ENCODE results near the gene FMNL3.

FMNL3 gene

GRCh38 chr12:49604856-49605255, 102.3 kb downstream of the FMNL3 start:
- no peak overlapping the region for H3K4me3 ChIP-seq (ENCODE audit: low read depth, low read length)
- no peak for DNase-seq (ENCODE audit: low read depth, low spot score)
- ChIA-PET POLR2A (no interaction called here), CTCF (interaction anchor here (0.8 to 3.7 kb wide), 4 partner anchors 11 to 316 kb away, joined by 3 to 23 read pairs (median 4); no protein-coding TSS in a partner anchor)
- TF ChIP-seq, protein P1, sequence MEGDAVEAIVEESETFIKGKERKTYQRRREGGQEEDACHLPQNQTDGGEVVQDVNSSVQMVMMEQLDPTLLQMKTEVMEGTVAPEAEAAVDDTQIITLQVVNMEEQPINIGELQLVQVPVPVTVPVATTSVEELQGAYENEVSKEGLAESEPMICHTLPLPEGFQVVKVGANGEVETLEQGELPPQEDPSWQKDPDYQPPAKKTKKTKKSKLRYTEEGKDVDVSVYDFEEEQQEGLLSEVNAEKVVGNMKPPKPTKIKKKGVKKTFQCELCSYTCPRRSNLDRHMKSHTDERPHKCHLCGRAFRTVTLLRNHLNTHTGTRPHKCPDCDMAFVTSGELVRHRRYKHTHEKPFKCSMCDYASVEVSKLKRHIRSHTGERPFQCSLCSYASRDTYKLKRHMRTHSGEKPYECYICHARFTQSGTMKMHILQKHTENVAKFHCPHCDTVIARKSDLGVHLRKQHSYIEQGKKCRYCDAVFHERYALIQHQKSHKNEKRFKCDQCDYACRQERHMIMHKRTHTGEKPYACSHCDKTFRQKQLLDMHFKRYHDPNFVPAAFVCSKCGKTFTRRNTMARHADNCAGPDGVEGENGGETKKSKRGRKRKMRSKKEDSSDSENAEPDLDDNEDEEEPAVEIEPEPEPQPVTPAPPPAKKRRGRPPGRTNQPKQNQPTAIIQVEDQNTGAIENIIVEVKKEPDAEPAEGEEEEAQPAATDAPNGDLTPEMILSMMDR (IDR thresholded peaks at IDR 0.05; ENCODE audit: insufficient read depth, low read length, missing control alignments) = no peak

GRCh38 chr12:49603721-49604120, 103.5 kb downstream of the FMNL3 start:
- CTCF ChIA-PET = interaction anchor here (0.8 to 3.7 kb wide), 4 partner anchors 22 to 315 kb away, joined by 3 to 23 read pairs (median 6); no protein-coding TSS in a partner anchor
- POLR2A ChIA-PET = no interaction called here
- H3K4me3 ChIP-seq (ENCODE audit: low read depth, low read length) = no peak overlapping the region
- TF ChIP-seq, protein P1 (IDR thresholded peaks at IDR 0.05; ENCODE audit: insufficient read depth, low read length, missing control alignments) = no peak
- DNase-seq (ENCODE audit: low read depth, low spot score) = no peak

DNA sequence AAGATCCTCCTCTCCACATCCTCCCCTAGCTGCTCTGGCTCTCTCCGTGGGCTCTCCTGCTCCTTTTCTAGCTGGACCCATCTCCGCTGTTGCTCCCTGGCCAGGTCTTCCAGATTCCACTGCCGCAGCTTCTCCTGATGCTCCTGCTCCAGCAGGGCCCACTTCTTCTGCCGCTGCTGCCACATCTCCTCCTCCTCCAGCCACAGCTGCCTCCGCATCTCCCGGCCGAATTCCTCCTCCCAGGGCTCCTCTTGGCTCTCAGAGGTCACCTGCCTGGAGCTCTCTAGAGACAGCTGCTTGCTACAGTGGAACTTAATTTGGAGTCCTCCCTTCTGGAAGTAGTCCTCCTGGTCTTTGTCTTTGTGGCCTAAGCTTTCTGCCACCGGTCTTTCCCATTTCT, 107.2 kb downstream of the FMNL3 start:
- CTCF ChIA-PET = interaction anchor here (2.7 kb wide), 1 partner anchor 19 kb away, joined by 10 read pairs; no protein-coding TSS in a partner anchor
- POLR2A ChIA-PET = no interaction called here
- DNase-seq (ENCODE audit: low read depth, low spot score) = no peak
- H3K4me3 ChIP-seq (ENCODE audit: low read depth, low read length) = no peak overlapping the region
- TF ChIP-seq, protein P1 (IDR thresholded peaks at IDR 0.05; ENCODE audit: insufficient read depth, low read length, missing control alignments) = no peak

- no peak for DNase-seq (ENCODE audit: low read depth, low spot score)
- TF ChIP-seq, protein P1 (IDR thresholded peaks at IDR 0.05; ENCODE audit: insufficient read depth, low read length, missing control alignments) = no peak
- ChIA-PET POLR2A (no interaction called here), CTCF (interaction anchor here (0.9 kb wide), 1 partner anchor 257 kb away, joined by 3 read pairs; no protein-coding TSS in a partner anchor)
- H3K4me3 ChIP-seq (ENCODE audit: low read depth, low read length) = no peak overlapping the region
These were observed 108.7 kb downstream of the FMNL3 start for GRCh38 chr12:49598527-49598926.

DNA sequence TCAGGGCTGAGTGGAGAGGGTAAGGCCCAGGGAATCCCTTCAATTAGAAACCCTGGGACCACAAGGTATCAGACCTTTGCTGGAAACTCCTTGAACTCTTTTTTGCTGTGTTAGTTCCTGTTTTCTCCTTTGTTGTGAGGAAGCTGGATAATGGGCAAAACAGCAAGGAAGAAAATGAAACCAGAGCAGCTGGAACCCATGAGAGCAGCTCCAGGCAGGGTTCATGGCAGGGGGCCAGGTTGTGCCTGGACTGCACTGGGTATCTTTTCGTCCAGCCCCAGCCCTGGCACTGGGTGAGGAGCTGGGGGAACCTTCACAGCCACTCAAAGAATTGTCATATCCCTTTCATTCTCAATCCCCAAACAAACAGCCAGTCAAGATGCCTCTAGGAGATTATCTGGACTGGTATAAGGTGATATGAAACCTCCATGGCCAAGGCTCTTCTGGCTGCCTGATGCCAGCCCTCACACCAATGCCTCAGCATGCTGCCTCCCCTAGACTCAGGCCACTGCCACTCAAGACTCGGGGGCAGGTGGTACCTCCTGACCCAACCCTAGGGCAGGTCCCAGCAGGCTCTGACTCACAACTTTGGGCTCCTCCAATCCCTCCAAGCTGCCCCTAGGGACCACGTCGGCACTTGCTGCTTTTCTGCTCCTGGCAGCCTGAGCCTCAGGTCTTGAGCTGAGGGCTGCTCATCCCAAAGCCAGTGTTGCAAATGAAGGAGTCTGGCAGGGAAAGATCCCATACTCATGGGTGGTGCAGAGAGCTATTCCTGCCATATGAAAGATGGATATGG, 118.3 kb downstream of the FMNL3 start:
- CTCF ChIA-PET = interaction anchor here (1.0 to 2.6 kb wide), 6 partner anchors 8 to 257 kb away, joined by 3 to 23 read pairs (median 3); no protein-coding TSS in a partner anchor
- DNase-seq (ENCODE audit: low read depth, low spot score) = no peak
- no peak overlapping the region for H3K4me3 ChIP-seq (ENCODE audit: low read depth, low read length)
- POLR2A ChIA-PET = no interaction called here
- TF ChIP-seq, protein P1 (IDR thresholded peaks at IDR 0.05; ENCODE audit: insufficient read depth, low read length, missing control alignments) = no peak

GRCh38 chr12:49588281-49588680, 118.9 kb downstream of the FMNL3 start:
- ChIA-PET POLR2A (interaction anchor here (0.5 kb wide), 1 partner anchor 182 kb away, joined by 3 read pairs; no protein-coding TSS in a partner anchor), CTCF (interaction anchor here (1.5 to 2.6 kb wide), 3 partner anchors 7 to 256 kb away, joined by 3 to 23 read pairs (median 8); no protein-coding TSS in a partner anchor)
- DNase-seq (ENCODE audit: low read depth, low spot score) = no peak
- no peak overlapping the region for H3K4me3 ChIP-seq (ENCODE audit: low read depth, low read length)
- TF ChIP-seq, protein P1 (IDR thresholded peaks at IDR 0.05; ENCODE audit: insufficient read depth, low read length, missing control alignments) = no peak
